Bronchial epithelial cell (primary cell): Measurements from ENCODE around the gene AMER3. TPM values are rescaled to one million over a fixed set of nuclear protein-coding genes. Genes with fewer than 3 reads are reported as not detected.
"Not testable (repeated sequence)": the region's sequence is repeated elsewhere in the genome, so short reads cannot be mapped to it uniquely, and the experiment has no call there.

Experiments
- DNase-seq: peaks from one replicate; pipeline ENCODE4 v3.0.0-alpha.2; 2010; ENCODE audit warnings: low read depth
- FAIRE-seq: peaks from 2 replicates; lab custom pipeline; 2011; peaks lifted over from hg19 to GRCh38; lab: Jason Lieb, UNC
- H3K27me3 ChIP-seq: 2 replicates; pipeline ENCODE4 v1.5.1; 2011; ENCODE audit warnings: low read length; ENCODE audit not compliant: control insufficient read depth, insufficient read depth
- H3K36me3 ChIP-seq: 2 replicates; pipeline ENCODE4 v1.5.1; 2011; ENCODE audit warnings: low read length; ENCODE audit not compliant: control insufficient read depth, insufficient read depth
- H3K4me3 ChIP-seq: 2 replicates; pipeline ENCODE4 v1.5.1; 2011; ENCODE audit warnings: mild to moderate bottlenecking, low read depth, low read length, control low read depth
- CTCF ChIP-seq: IDR thresholded peaks from 2 replicates; pipeline ENCODE4 v1.5.1; 2011; ENCODE audit warnings: mild to moderate bottlenecking, moderate library complexity, low read length, control low read depth, inconsistent platforms; ENCODE audit not compliant: insufficient read depth, severe bottlenecking
- total RNA-seq: library from RNA; depleted of rRNA; stranded (reverse); fragments of >200 nt; gene quantifications from 2 replicates; pipeline ENCODE4 v1.2.1, GENCODE V29; 2014

AMER3 gene
- total RNA-seq = under 0.01 TPM in 1 of 2 replicates, not detected in the other

GRCh38 chr2:130755256-130756052 lies at the start of gene AMER3:
TSS of gene AMER3 (plus strand) at chr2:130755540. CDS start at chr2:130762073, 6,533 bp downstream.
- peak within 1 kb of the TSS; percentile 36 for H3K4me3 ChIP-seq
- DNase-seq = no peak
- peaks cover 22% of the 10 kb centered on the region for H3K27me3 ChIP-seq
- H3K36me3 ChIP-seq = no peaks in the 10 kb centered on the region
- TF ChIP-seq CTCF = no peak
- no peak for FAIRE-seq

GRCh38 chr2:130714795-130715194 lies 40.5 kb upstream of the AMER3 start:
- DNase-seq, H3K36me3 ChIP-seq, FAIRE-seq, H3K4me3 ChIP-seq, H3K27me3 ChIP-seq: not testable (repeated sequence)

GRCh38 chr2:130720036-130720435 lies 35.3 kb upstream of the AMER3 start:
- H3K27me3 ChIP-seq = no peaks in the 10 kb centered on the region
- DNase-seq = peak; percentile 50

GRCh38 chr2:130720528-130720927 lies 34.8 kb upstream of the AMER3 start:
- DNase-seq = no peak
- TF ChIP-seq CTCF = no peak
- no peak for FAIRE-seq
- Histone ChIP-seq H3K4me3 (no peak overlapping the region), H3K27me3 (no peaks in the 10 kb centered on the region), H3K36me3 (no peaks in the 10 kb centered on the region)

More at GRCh38 chr2:130720036-130720435, 35.3 kb upstream of the AMER3 start:
- TF ChIP-seq CTCF = no peak
- Histone ChIP-seq H3K36me3 (no peaks in the 10 kb centered on the region), H3K4me3 (no peak overlapping the region)
- no peak for FAIRE-seq

GRCh38 chr2:130724455-130724854 lies 30.9 kb upstream of the AMER3 start:
- Histone ChIP-seq H3K27me3 (no peaks in the 10 kb centered on the region), H3K4me3 (no peak overlapping the region), H3K36me3 (no peaks in the 10 kb centered on the region)
- DNase-seq (no peak), FAIRE-seq (peak; percentile 72)
- no peak for TF ChIP-seq CTCF

- FAIRE-seq = no peak
- Histone ChIP-seq H3K27me3 (no peaks in the 10 kb centered on the region), H3K4me3 (peak overlapping the region; percentile 49), H3K36me3 (no peaks in the 10 kb centered on the region)
- no peak for TF ChIP-seq CTCF
- DNase-seq = no peak
These were observed 28.6 kb upstream of the AMER3 start for GRCh38 chr2:130726614-130727180.
